ENCODE measurements around the gene CNTFR. TPM values are rescaled to one million over a fixed set of nuclear protein-coding genes. Genes with fewer than 3 reads are reported as not detected.

The CNTFR gene
- total and polyA plus RNA-seq, 10 donors: 2.8 to 46.8 (median 15.9) TPM

- no peak for DNase-seq
- H3K27me3 ChIP-seq (replicated peaks in 1 of 7): no peaks in the 10 kb centered on the region
- no peaks in the 10 kb centered on the region for H3K36me3 ChIP-seq
- intact Hi-C loops (cut with DNase I; ENCODE audit: low total_unique reads): no loop called here
- H3K4me1 ChIP-seq: no peaks in the 10 kb centered on the region
- H3K9me3 ChIP-seq: no peaks in the 10 kb centered on the region
- H3K27ac ChIP-seq: no peak overlapping the region
- H3K4me3 ChIP-seq: no peak overlapping the region
- 71 to 85% (median 79%) methylated on average over 10 to 13 of the region's 13 CpGs for WGBS, 5 donors
- no peak for TF ChIP-seq POLR2A (IDR thresholded peaks at IDR 0.05)
- no peak for TF ChIP-seq CTCF (IDR thresholded peaks at IDR 0.05 in 8 of 11, conservative IDR thresholded peaks at IDR 0.05 in 3 of 11)
- TF ChIP-seq POLR2AphosphoS5 (IDR thresholded peaks at IDR 0.05): no peak
These were observed 78.7 kb downstream of the CNTFR start for GRCh38 chr9:34510497-34511468.

- TF ChIP-seq POLR2A (IDR thresholded peaks at IDR 0.05) (no peak), POLR2AphosphoS5 (IDR thresholded peaks at IDR 0.05) (no peak), CTCF (IDR thresholded peaks at IDR 0.05 in 8 of 11, conservative IDR thresholded peaks at IDR 0.05 in 3 of 11) (no peak)
- no peak overlapping the region for H3K4me3 ChIP-seq
- H3K4me1 ChIP-seq: no peaks in the 10 kb centered on the region
- no peaks in the 10 kb centered on the region for H3K9me3 ChIP-seq
- DNase-seq: no peak
- H3K36me3 ChIP-seq: no peaks in the 10 kb centered on the region
- WGBS, 5 donors: 80 to 93% (median 87%) methylated on average over 3 of the region's 3 CpGs
- peaks cover 0 to 7% (median 0%) of the 10 kb centered on the region in 7 donors for H3K27me3 ChIP-seq (replicated peaks in 1 of 7)
- no peak overlapping the region for H3K27ac ChIP-seq
- intact Hi-C loops (cut with DNase I; ENCODE audit: low total_unique reads): loop anchor here (10.0 kb wide), 1 partner anchor 104 kb away; no protein-coding TSS in a partner anchor
These were observed 80.6 kb downstream of the CNTFR start for GRCh38 chr9:34508951-34509350.

GRCh38 chr9:34508463-34508862 is 81.1 kb downstream of the CNTFR start:
- Histone ChIP-seq H3K4me3 (no peak overlapping the region), H3K4me1 (no peaks in the 10 kb centered on the region), H3K27ac (no peak overlapping the region), H3K36me3 (no peaks in the 10 kb centered on the region), H3K27me3 (replicated peaks in 1 of 7) (peaks cover 0 to 7% (median 0%) of the 10 kb centered on the region in 7 donors), H3K9me3 (no peaks in the 10 kb centered on the region)
- no peak for DNase-seq
- 87 to 91% (median 90%) methylated on average over 3 of the region's 3 CpGs for WGBS, 5 donors
- intact Hi-C loops (cut with DNase I; ENCODE audit: low total_unique reads): loop anchor here (10.0 kb wide), 1 partner anchor 104 kb away; no protein-coding TSS in a partner anchor
- no peak for TF ChIP-seq POLR2A (IDR thresholded peaks at IDR 0.05)
- no peak for TF ChIP-seq POLR2AphosphoS5 (IDR thresholded peaks at IDR 0.05)
- no peak for TF ChIP-seq CTCF (IDR thresholded peaks at IDR 0.05 in 8 of 11, conservative IDR thresholded peaks at IDR 0.05 in 3 of 11)

GRCh38 chr9:34507966-34508365 is 81.6 kb downstream of the CNTFR start:
- no peak for DNase-seq
- H3K36me3 ChIP-seq: no peaks in the 10 kb centered on the region
- TF ChIP-seq POLR2AphosphoS5 (IDR thresholded peaks at IDR 0.05) (no peak), CTCF (IDR thresholded peaks at IDR 0.05 in 8 of 11, conservative IDR thresholded peaks at IDR 0.05 in 3 of 11) (no peak), POLR2A (IDR thresholded peaks at IDR 0.05) (no peak)
- intact Hi-C loops (cut with DNase I; ENCODE audit: low total_unique reads): loop anchor here (10.0 kb wide), 1 partner anchor 103 kb away; no protein-coding TSS in a partner anchor
- no peak overlapping the region for H3K27ac ChIP-seq
- H3K4me1 ChIP-seq: no peaks in the 10 kb centered on the region
- H3K9me3 ChIP-seq: no peaks in the 10 kb centered on the region
- H3K27me3 ChIP-seq (replicated peaks in 1 of 7): peaks cover 0 to 7% (median 0%) of the 10 kb centered on the region in 7 donors
- H3K4me3 ChIP-seq: no peak overlapping the region
